SIG-M5 (cell line): ENCODE data around the gene VAMP5.
"Not testable (repeated sequence)": the region's sequence is repeated elsewhere in the genome, so short reads cannot be mapped to it uniquely, and the experiment has no call there.

Experiments used
- DNase-seq: peaks from one replicate; lab custom pipeline; 2025; lab: John Stamatoyannopoulos, UW

The VAMP5 gene

GRCh38 chr2:85550486-85550885, 33.7 kb upstream of the VAMP5 start:
- no peak for DNase-seq

GRCh38 chr2:85551698-85552678, 32.2 kb upstream of the VAMP5 start:
- peak; percentile 22 for DNase-seq

- no peak for DNase-seq
These were observed 31.0 kb upstream of the VAMP5 start for GRCh38 chr2:85553184-85553583.

GRCh38 chr2:85554980-85555612, 29.1 kb upstream of the VAMP5 start:
- no peak for DNase-seq

- no peak for DNase-seq
These were observed 27.1 kb upstream of the VAMP5 start for GRCh38 chr2:85557130-85557529.

- no peak for DNase-seq
These were observed 26.1 kb upstream of the VAMP5 start for GRCh38 chr2:85558160-85558559.

- DNase-seq, result not testable (repeated sequence)
These were observed 23.9 kb upstream of the VAMP5 start for GRCh38 chr2:85560403-85560726.

- DNase-seq, result no peak
These were observed 23.4 kb upstream of the VAMP5 start for GRCh38 chr2:85560812-85561279.

GRCh38 chr2:85561280-85562212, 22.7 kb upstream of the VAMP5 start, which contains the start of gene GGCX:
Gene GGCX, minus strand, starts transcription at chr2:85561493. Its CDS starts 65 bp downstream, at chr2:85561428.
- peak; percentile 72 for DNase-seq

- DNase-seq, result peak; percentile 80
These were observed 20.1 kb upstream of the VAMP5 start for GRCh38 chr2:85564144-85564563.

GRCh38 chr2:85566265-85566664, 18.0 kb upstream of the VAMP5 start:
- no peak for DNase-seq

GRCh38 chr2:85575739-85576138, 8.5 kb upstream of the VAMP5 start:
- DNase-seq, result no peak

GRCh38 chr2:85577063-85577385, 7.2 kb upstream of the VAMP5 start:
- DNase-seq, result no peak

GRCh38 chr2:85577386-85578242, 6.6 kb upstream of the VAMP5 start, which contains the start of gene VAMP8:
Gene VAMP8, plus strand, starts transcription at chr2:85577586. Its CDS starts 61 bp downstream, at chr2:85577647.
- DNase-seq, result no peak

- DNase-seq, result peak; percentile 31
These were observed 5.7 kb upstream of the VAMP5 start for GRCh38 chr2:85578243-85579180.

GRCh38 chr2:85579266-85579935, 4.8 kb upstream of the VAMP5 start:
- DNase-seq, result peak; percentile 87

- DNase-seq, result no peak
These were observed 4.0 kb upstream of the VAMP5 start for GRCh38 chr2:85580206-85580605.

GRCh38 chr2:85582492-85582891, 1.7 kb upstream of the VAMP5 start:
- no peak for DNase-seq

- DNase-seq, result no peak
These were observed 421 bp upstream of the VAMP5 start for GRCh38 chr2:85583667-85584353.
